ENCODE results near the gene NLGN4X.

The NLGN4X gene

DNA sequence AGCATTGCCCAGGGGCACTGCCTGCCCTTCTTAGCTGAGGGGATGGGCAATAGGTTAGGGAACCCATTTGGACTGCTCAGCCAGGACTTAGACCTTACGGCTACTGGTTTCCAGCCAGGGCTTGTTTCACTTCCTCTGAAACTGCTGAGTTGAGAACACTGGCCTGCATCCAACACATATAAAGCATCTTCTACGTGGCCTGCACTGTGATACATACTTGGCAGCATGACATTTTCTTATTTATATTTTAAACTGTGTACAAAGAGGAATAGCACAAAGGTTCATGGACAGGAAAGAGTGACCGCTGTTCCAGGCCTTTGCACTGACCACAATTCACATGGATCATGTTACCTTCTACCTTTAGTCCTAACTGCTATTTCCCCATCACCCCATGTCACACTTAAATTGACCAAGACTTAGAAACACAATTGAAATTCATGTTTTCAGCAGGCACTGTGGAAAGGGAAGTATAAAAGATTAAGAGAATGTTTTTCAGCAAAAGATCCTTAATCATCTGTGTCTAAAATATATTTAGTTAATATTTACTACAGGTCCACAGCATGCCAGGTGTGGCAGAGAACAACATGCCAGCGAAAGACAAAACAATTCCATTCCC is 43.7 kb downstream of the NLGN4X start:
- H3K9ac ChIP-seq (ENCODE audit: low read length), result no peak overlapping the region
- no peaks in the 10 kb centered on the region for H4K20me1 ChIP-seq (ENCODE audit: insufficient read depth, low read length)
- H3K79me2 ChIP-seq (ENCODE audit: low read length), result no peaks in the 10 kb centered on the region

GRCh38 chrX:6175914-6176313 is 52.8 kb downstream of the NLGN4X start:
- Histone ChIP-seq H3K36me3 (replicated peaks; ENCODE audit: low read depth, low read length) (no peaks in the 10 kb centered on the region), H2AFZ (ENCODE audit: low read depth, low read length) (no peak overlapping the region), H3K9me3 (ENCODE audit: insufficient read depth, low read length) (no peaks in the 10 kb centered on the region), H3K27me3 (ENCODE audit: low read depth, low read length) (no peaks in the 10 kb centered on the region), H3K27ac (ENCODE audit: low read length) (no peak overlapping the region), H3K9ac (ENCODE audit: low read length) (no peak overlapping the region), H4K20me1 (ENCODE audit: insufficient read depth, low read length) (no peaks in the 10 kb centered on the region), H3K79me2 (ENCODE audit: low read length) (no peaks in the 10 kb centered on the region), H3K4me2 (ENCODE audit: low read length) (no peak overlapping the region), H3K4me1 (ENCODE audit: low read length) (no peaks in the 10 kb centered on the region), H3K4me3 (ENCODE audit: low read length) (no peak overlapping the region)
- no peak for TF ChIP-seq EZH2phosphoT487 (IDR thresholded peaks at IDR 0.05; ENCODE audit: low read depth)
- TF ChIP-seq, protein P1, sequence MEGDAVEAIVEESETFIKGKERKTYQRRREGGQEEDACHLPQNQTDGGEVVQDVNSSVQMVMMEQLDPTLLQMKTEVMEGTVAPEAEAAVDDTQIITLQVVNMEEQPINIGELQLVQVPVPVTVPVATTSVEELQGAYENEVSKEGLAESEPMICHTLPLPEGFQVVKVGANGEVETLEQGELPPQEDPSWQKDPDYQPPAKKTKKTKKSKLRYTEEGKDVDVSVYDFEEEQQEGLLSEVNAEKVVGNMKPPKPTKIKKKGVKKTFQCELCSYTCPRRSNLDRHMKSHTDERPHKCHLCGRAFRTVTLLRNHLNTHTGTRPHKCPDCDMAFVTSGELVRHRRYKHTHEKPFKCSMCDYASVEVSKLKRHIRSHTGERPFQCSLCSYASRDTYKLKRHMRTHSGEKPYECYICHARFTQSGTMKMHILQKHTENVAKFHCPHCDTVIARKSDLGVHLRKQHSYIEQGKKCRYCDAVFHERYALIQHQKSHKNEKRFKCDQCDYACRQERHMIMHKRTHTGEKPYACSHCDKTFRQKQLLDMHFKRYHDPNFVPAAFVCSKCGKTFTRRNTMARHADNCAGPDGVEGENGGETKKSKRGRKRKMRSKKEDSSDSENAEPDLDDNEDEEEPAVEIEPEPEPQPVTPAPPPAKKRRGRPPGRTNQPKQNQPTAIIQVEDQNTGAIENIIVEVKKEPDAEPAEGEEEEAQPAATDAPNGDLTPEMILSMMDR (IDR thresholded peaks at IDR 0.05; ENCODE audit: low read depth, low read length), result no peak

More for the DNA sequence above, 43.7 kb downstream of the NLGN4X start:
- Histone ChIP-seq H2AFZ (ENCODE audit: low read depth, low read length) (no peak overlapping the region), H3K4me1 (ENCODE audit: low read length) (no peaks in the 10 kb centered on the region), H3K27ac (ENCODE audit: low read length) (no peak overlapping the region), H3K4me2 (ENCODE audit: low read length) (no peak overlapping the region), H3K36me3 (replicated peaks; ENCODE audit: low read depth, low read length) (no peaks in the 10 kb centered on the region), H3K4me3 (ENCODE audit: low read length) (no peak overlapping the region), H3K27me3 (ENCODE audit: low read depth, low read length) (no peaks in the 10 kb centered on the region), H3K9me3 (ENCODE audit: insufficient read depth, low read length) (no peaks in the 10 kb centered on the region)
- TF ChIP-seq EZH2phosphoT487 (IDR thresholded peaks at IDR 0.05; ENCODE audit: low read depth), result no peak
- TF ChIP-seq, protein P1 (IDR thresholded peaks at IDR 0.05; ENCODE audit: low read depth, low read length), result no peak

DNA sequence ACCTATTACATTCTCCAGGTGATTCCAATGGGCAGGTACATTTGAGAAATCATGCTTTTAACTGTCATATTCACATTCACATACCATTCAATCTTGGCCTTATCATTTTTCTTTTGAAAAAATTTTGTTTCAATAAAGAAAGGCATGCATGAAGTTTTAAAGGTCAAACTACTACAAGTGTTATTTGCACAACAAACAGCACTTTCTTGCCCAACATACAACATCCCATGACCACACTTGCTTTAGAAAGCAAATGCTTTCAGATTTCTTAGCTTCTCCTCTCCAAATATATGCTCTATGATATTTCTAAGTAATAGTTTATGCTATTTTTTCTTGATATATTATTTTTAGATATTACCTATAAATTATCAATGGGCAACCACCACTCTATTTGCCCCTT is 58.2 kb downstream of the NLGN4X start:
- Histone ChIP-seq H3K27ac (ENCODE audit: low read length) (no peak overlapping the region), H3K4me3 (ENCODE audit: low read length) (no peak overlapping the region), H3K36me3 (replicated peaks; ENCODE audit: low read depth, low read length) (no peaks in the 10 kb centered on the region), H3K9me3 (ENCODE audit: insufficient read depth, low read length) (no peaks in the 10 kb centered on the region), H3K27me3 (ENCODE audit: low read depth, low read length) (no peaks in the 10 kb centered on the region), H3K4me2 (ENCODE audit: low read length) (no peak overlapping the region), H3K9ac (ENCODE audit: low read length) (no peak overlapping the region), H3K79me2 (ENCODE audit: low read length) (no peaks in the 10 kb centered on the region), H3K4me1 (ENCODE audit: low read length) (no peaks in the 10 kb centered on the region), H4K20me1 (ENCODE audit: insufficient read depth, low read length) (no peaks in the 10 kb centered on the region), H2AFZ (ENCODE audit: low read depth, low read length) (no peak overlapping the region)
- no peak for TF ChIP-seq EZH2phosphoT487 (IDR thresholded peaks at IDR 0.05; ENCODE audit: low read depth)
- TF ChIP-seq, protein P1 (IDR thresholded peaks at IDR 0.05; ENCODE audit: low read depth, low read length), result no peak

DNA sequence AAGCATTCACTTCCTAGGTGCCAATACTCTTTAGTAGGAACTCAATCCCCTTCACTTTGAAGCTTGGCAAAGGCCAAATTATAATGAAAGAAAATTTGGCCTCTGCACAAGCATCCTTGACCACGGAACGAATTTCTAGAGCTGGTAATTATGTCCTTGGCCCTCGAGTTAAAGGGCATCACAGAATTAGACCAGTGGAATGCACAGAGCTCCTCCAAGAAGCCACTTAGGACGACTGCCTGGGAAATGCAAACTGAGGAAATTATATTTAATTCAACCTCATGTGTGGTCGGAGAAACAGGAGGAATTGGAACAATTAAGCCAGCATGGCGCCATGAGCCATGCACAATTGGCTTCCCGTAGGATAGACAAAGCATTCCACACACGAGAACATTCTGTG is 59.3 kb downstream of the NLGN4X start:
- Histone ChIP-seq H3K36me3 (replicated peaks; ENCODE audit: low read depth, low read length) (no peaks in the 10 kb centered on the region), H3K4me2 (ENCODE audit: low read length) (no peak overlapping the region), H3K79me2 (ENCODE audit: low read length) (no peaks in the 10 kb centered on the region), H3K9ac (ENCODE audit: low read length) (no peak overlapping the region), H3K4me3 (ENCODE audit: low read length) (no peak overlapping the region), H3K27ac (ENCODE audit: low read length) (no peak overlapping the region), H3K4me1 (ENCODE audit: low read length) (no peaks in the 10 kb centered on the region), H2AFZ (ENCODE audit: low read depth, low read length) (no peak overlapping the region), H4K20me1 (ENCODE audit: insufficient read depth, low read length) (no peaks in the 10 kb centered on the region), H3K9me3 (ENCODE audit: insufficient read depth, low read length) (no peaks in the 10 kb centered on the region), H3K27me3 (ENCODE audit: low read depth, low read length) (no peaks in the 10 kb centered on the region)
- TF ChIP-seq, protein P1 (IDR thresholded peaks at IDR 0.05; ENCODE audit: low read depth, low read length), result no peak
- no peak for TF ChIP-seq EZH2phosphoT487 (IDR thresholded peaks at IDR 0.05; ENCODE audit: low read depth)
